ENCODE data around the gene GTF2H3. TPM values are rescaled to one million over a fixed set of nuclear protein-coding genes. Genes with fewer than 3 reads are reported as not detected.

The GTF2H3 gene
- total RNA-seq, 1 donor from 2014 or later, result 13.3 TPM

- DNase-seq (ENCODE audit: missing footprints) (no peak), ATAC-seq (no peak)
- intact Hi-C loops (cut with DNase I), result no loop called here
Observed at GRCh38 chr12:123690191-123690840, 56.7 kb downstream of the GTF2H3 start.

GRCh38 chr12:123696207-123696606 lies 62.6 kb downstream of the GTF2H3 start:
- ATAC-seq (no peak), DNase-seq (ENCODE audit: missing footprints) (no peak)
- intact Hi-C loops (cut with DNase I), result no loop called here

- DNase-seq (ENCODE audit: missing footprints) (no peak), ATAC-seq (no peak)
- intact Hi-C loops (cut with DNase I), result no loop called here
Observed at GRCh38 chr12:123696646-123697045, 63.0 kb downstream of the GTF2H3 start.

- intact Hi-C loops (cut with DNase I), result no loop called here
- no peak for DNase-seq (ENCODE audit: missing footprints)
- no peak for ATAC-seq
Observed at GRCh38 chr12:123705935-123706334, 72.3 kb downstream of the GTF2H3 start.

- intact Hi-C loops (cut with DNase I), result no loop called here
Observed at GRCh38 chr12:123707466-123707865, 73.8 kb downstream of the GTF2H3 start.

More at GRCh38 chr12:123707466-123707865, 73.8 kb downstream of the GTF2H3 start:
- ATAC-seq, result no peak
- DNase-seq (ENCODE audit: missing footprints), result no peak

Other genes with a start within 250 kb of the GTF2H3 start
- 32.7 TPM for gene KMT5A, start 249.7 kb upstream of the GTF2H3 start, total RNA-seq
- gene RILPL2, start 197.1 kb upstream of the GTF2H3 start, total RNA-seq, result 2.0 TPM
- gene SNRNP35, start 175.7 kb upstream of the GTF2H3 start, total RNA-seq, result 23.0 TPM
- gene RILPL1, start 100.1 kb upstream of the GTF2H3 start, total RNA-seq, result 94.3 TPM
- gene TMED2, start 49.3 kb upstream of the GTF2H3 start, total RNA-seq, result 163 TPM
- gene DDX55, start 31.7 kb upstream of the GTF2H3 start, total RNA-seq, result 4.9 TPM
- 33.1 TPM for gene EIF2B1, start 143 bp upstream of the GTF2H3 start, total RNA-seq
- gene TCTN2, start 37.3 kb downstream of the GTF2H3 start, total RNA-seq, result 3.3 TPM
- gene ATP6V0A2, start 78.5 kb downstream of the GTF2H3 start, total RNA-seq, result 9.8 TPM
- 0.22 TPM for gene DNAH10, start 128.5 kb downstream of the GTF2H3 start, total RNA-seq

Measured in Right ventricle myocardium inferior (tissue), 1 donor.